Measurements from ENCODE around the gene MATK. TPM values are rescaled to one million over a fixed set of nuclear protein-coding genes. Genes with fewer than 3 reads are reported as not detected.
A peak's percentile ranks its signal among the peaks of the same experiment; 100 is the strongest.

Gene MATK
- total RNA-seq, 1 donor from 2014 or later = not detected

DNA sequence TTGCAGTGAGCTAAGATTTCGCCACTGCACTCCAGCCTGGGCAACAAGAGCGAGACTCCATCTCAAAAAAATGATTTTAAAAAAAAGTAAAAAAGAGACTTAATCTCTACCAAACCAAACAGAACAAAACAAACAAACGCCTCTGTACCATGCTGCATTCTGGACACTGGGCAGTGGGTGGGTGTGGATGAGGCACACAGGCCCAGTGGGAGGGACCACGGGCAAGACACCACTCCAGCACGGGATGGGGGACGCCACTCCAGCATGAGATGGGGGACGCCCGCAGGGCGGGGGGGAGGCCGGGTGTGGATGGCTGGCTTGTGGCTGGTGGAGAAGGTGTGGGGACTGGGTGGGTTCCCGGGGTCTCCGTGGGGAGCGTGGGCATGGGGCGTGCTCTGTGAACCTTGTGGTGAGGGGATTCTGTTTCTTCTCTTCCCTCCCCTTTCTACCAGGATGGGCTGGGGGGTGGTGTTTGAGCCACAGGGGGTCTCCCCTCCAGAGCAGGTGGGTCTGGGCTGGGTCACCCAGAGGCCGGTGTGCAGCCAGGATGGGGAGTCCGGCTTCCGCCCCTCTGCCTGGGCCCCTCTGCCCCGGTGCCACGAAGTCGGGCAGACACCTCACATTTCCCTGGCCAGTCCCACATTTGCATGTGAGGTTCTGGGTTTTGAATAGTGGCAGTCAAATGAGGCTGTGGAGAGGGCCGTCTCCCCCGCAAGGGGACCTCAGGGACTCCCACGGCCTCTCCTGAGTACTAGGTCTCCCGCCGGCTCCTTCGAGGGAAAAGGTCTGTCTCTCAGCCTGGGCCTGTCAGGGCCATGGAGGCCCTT is 23.9 kb upstream of the MATK start:
- H3K27me3 Mint-ChIP-seq (ENCODE audit: low read depth, unreplicated experiment) = peaks cover 11% of the 10 kb centered on the region
- H3K79me2 ChIP-seq (ENCODE audit: insufficient read depth, low read length) = no peaks in the 10 kb centered on the region
- H3K4me3 Mint-ChIP-seq (ENCODE audit: unreplicated experiment) = no peak overlapping the region
- H3K9me3 ChIP-seq (ENCODE audit: insufficient read depth, low read depth, low read length) = no peaks in the 10 kb centered on the region
- no peak for DNase-seq (ENCODE audit: low read depth)
- H3K4me1 ChIP-seq (ENCODE audit: insufficient read depth, low read length) = no peaks in the 10 kb centered on the region
- no peaks in the 10 kb centered on the region for H3K36me3 Mint-ChIP-seq (ENCODE audit: low read depth, unreplicated experiment)
- H3K9ac ChIP-seq (ENCODE audit: low read length) = no peak overlapping the region
- peaks cover 2% of the 10 kb centered on the region for H3K4me1 Mint-ChIP-seq (ENCODE audit: low read depth, unreplicated experiment)
- no peak for FAIRE-seq
- H3K27ac ChIP-seq (ENCODE audit: low read depth, low read length) = no peak overlapping the region
- H3K9me3 Mint-ChIP-seq (ENCODE audit: unreplicated experiment) = no peaks in the 10 kb centered on the region
- TF ChIP-seq, protein P1, sequence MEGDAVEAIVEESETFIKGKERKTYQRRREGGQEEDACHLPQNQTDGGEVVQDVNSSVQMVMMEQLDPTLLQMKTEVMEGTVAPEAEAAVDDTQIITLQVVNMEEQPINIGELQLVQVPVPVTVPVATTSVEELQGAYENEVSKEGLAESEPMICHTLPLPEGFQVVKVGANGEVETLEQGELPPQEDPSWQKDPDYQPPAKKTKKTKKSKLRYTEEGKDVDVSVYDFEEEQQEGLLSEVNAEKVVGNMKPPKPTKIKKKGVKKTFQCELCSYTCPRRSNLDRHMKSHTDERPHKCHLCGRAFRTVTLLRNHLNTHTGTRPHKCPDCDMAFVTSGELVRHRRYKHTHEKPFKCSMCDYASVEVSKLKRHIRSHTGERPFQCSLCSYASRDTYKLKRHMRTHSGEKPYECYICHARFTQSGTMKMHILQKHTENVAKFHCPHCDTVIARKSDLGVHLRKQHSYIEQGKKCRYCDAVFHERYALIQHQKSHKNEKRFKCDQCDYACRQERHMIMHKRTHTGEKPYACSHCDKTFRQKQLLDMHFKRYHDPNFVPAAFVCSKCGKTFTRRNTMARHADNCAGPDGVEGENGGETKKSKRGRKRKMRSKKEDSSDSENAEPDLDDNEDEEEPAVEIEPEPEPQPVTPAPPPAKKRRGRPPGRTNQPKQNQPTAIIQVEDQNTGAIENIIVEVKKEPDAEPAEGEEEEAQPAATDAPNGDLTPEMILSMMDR (IDR thresholded peaks at IDR 0.05; ENCODE audit: insufficient read depth, low read depth, low read length) = no peak
- TF ChIP-seq EZH2 (IDR thresholded peaks at IDR 0.05; ENCODE audit: insufficient read depth, low read length) = no peak
- no peak overlapping the region for H3K4me2 ChIP-seq (ENCODE audit: low read length)
- H3K36me3 ChIP-seq (ENCODE audit: insufficient read depth, low read length) = no peaks in the 10 kb centered on the region
- H3K4me3 ChIP-seq (ENCODE audit: insufficient read depth, low read depth, low read length) = no peak overlapping the region
- H4K20me1 ChIP-seq (ENCODE audit: insufficient read depth, low read length) = no peaks in the 10 kb centered on the region
- no peak overlapping the region for H2AFZ ChIP-seq (ENCODE audit: low read depth, low read length)
- no peaks in the 10 kb centered on the region for H3K27me3 ChIP-seq (ENCODE audit: insufficient read depth, low read length)
- no peak overlapping the region for H3K27ac Mint-ChIP-seq (ENCODE audit: unreplicated experiment)

DNA sequence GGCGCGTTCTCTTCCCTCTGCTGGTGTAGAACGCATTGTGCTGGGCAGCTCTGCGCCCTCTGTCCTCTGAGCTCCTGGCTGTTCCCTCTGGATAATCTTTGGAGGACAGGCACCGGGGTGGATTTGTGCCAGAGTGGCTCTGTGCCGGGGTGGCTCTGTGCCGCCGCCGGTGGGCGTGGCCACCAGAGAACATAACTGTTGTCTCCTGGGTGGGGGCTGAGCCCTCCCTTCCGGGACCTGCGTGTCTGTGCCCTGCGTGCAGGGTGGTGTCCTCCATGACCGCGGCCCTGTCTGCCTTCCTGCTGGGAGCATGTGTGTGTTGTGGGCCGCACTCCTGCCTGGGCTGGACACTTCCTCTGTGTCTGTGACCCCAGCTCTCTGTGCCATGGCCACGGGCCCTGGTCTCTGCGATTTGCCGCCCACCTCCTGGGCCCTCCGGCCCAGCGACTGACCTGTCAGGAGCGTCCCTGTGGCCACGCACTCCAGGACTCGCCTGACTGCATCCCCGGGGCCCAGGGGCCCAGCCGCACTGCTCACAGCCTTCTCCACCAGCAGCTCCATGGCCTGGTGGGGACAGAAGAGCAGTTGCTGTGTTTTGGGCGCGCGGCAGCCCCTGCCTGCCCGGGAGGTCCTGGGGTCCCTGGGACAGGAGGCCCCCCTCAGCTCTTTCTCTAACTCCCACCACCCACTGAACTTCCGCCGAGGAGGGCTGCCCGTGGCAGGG is 22.4 kb upstream of the MATK start:
- no peaks in the 10 kb centered on the region for H3K36me3 ChIP-seq (ENCODE audit: insufficient read depth, low read length)
- H3K4me1 ChIP-seq (ENCODE audit: insufficient read depth, low read length) = no peaks in the 10 kb centered on the region
- H2AFZ ChIP-seq (ENCODE audit: low read depth, low read length) = no peak overlapping the region
- H4K20me1 ChIP-seq (ENCODE audit: insufficient read depth, low read length) = no peaks in the 10 kb centered on the region
- FAIRE-seq (no peak), DNase-seq (ENCODE audit: low read depth) (no peak)
- H3K9me3 ChIP-seq (ENCODE audit: insufficient read depth, low read depth, low read length) = no peaks in the 10 kb centered on the region
- no peaks in the 10 kb centered on the region for H3K79me2 ChIP-seq (ENCODE audit: insufficient read depth, low read length)
- H3K4me1 Mint-ChIP-seq (ENCODE audit: low read depth, unreplicated experiment) = peaks cover 2% of the 10 kb centered on the region
- H3K27ac Mint-ChIP-seq (ENCODE audit: unreplicated experiment) = no peak overlapping the region
- no peak overlapping the region for H3K27ac ChIP-seq (ENCODE audit: low read depth, low read length)
- TF ChIP-seq EZH2 (IDR thresholded peaks at IDR 0.05; ENCODE audit: insufficient read depth, low read length) = no peak
- no peaks in the 10 kb centered on the region for H3K9me3 Mint-ChIP-seq (ENCODE audit: unreplicated experiment)
- peaks cover 17% of the 10 kb centered on the region for H3K27me3 Mint-ChIP-seq (ENCODE audit: low read depth, unreplicated experiment)
- H3K27me3 ChIP-seq (ENCODE audit: insufficient read depth, low read length) = no peaks in the 10 kb centered on the region
- H3K36me3 Mint-ChIP-seq (ENCODE audit: low read depth, unreplicated experiment) = no peaks in the 10 kb centered on the region
- no peak overlapping the region for H3K4me3 ChIP-seq (ENCODE audit: insufficient read depth, low read depth, low read length)
- H3K4me2 ChIP-seq (ENCODE audit: low read length) = no peak overlapping the region
- no peak overlapping the region for H3K4me3 Mint-ChIP-seq (ENCODE audit: unreplicated experiment)
- no peak overlapping the region for H3K9ac ChIP-seq (ENCODE audit: low read length)

DNA sequence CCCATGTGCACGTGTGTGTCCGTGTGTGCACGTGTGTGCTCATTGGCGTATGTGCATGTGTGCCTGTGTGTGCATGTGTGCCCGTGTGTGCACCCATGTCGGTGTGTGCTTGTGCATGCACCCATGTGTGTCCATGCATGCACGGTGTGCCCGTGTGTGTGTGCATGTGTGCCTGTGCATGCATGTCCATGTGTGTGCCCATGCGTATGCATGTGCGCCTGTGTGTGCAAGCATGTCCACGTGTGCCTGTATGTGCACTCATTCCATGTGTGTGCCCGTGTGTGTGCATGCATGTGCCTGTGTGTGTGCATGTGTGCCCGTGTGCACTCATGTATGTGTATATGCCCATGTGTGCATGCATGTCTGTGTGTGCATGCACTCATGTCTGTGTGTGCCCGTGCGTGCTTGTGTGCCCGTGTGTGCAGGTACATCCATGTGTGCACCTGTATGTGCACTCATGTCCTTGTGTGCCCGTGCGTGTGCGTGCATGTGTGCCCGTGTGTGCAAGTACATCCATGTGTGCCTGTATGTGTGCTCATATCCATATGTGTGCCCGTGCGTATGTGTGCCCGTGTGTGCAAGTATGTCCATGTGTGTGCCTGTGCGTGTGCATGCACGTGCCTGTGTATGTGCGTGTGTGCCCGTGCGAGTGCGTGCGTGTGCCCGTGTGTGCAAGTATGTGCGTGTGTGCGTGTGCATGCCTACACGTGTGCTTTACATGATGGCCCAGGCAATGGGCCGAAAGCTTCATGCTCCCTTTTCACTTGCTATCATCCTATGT is 21.6 kb upstream of the MATK start:
- Mint-ChIP-seq H3K36me3 (ENCODE audit: low read depth, unreplicated experiment) (no peaks in the 10 kb centered on the region), H3K27me3 (ENCODE audit: low read depth, unreplicated experiment) (peaks cover 21% of the 10 kb centered on the region), H3K4me1 (ENCODE audit: low read depth, unreplicated experiment) (peaks cover 2% of the 10 kb centered on the region), H3K27ac (ENCODE audit: unreplicated experiment) (peak overlapping the region; percentile 34), H3K4me3 (ENCODE audit: unreplicated experiment) (no peak overlapping the region), H3K9me3 (ENCODE audit: unreplicated experiment) (no peaks in the 10 kb centered on the region)
- no peak for DNase-seq (ENCODE audit: low read depth)
- Histone ChIP-seq H3K27ac (ENCODE audit: low read depth, low read length) (no peak overlapping the region), H3K27me3 (ENCODE audit: insufficient read depth, low read length) (peaks cover 4% of the 10 kb centered on the region), H3K4me2 (ENCODE audit: low read length) (no peak overlapping the region), H3K36me3 (ENCODE audit: insufficient read depth, low read length) (no peaks in the 10 kb centered on the region), H3K4me3 (ENCODE audit: insufficient read depth, low read depth, low read length) (no peak overlapping the region), H3K79me2 (ENCODE audit: insufficient read depth, low read length) (no peaks in the 10 kb centered on the region), H4K20me1 (ENCODE audit: insufficient read depth, low read length) (no peaks in the 10 kb centered on the region), H3K9ac (ENCODE audit: low read length) (no peak overlapping the region), H3K4me1 (ENCODE audit: insufficient read depth, low read length) (no peaks in the 10 kb centered on the region), H3K9me3 (ENCODE audit: insufficient read depth, low read depth, low read length) (no peaks in the 10 kb centered on the region), H2AFZ (ENCODE audit: low read depth, low read length) (no peak overlapping the region)
- FAIRE-seq = no peak
- TF ChIP-seq, protein P1 (IDR thresholded peaks at IDR 0.05; ENCODE audit: insufficient read depth, low read depth, low read length) = no peak
- no peak for TF ChIP-seq EZH2 (IDR thresholded peaks at IDR 0.05; ENCODE audit: insufficient read depth, low read length)
